Measurements from ENCODE around the gene ZNF839. TPM values are rescaled to one million over a fixed set of nuclear protein-coding genes. Genes with fewer than 3 reads are reported as not detected.
A peak's percentile ranks its signal among the peaks of the same experiment; 100 is the strongest.
"Not testable (repeated sequence)": the region's sequence is repeated elsewhere in the genome, so short reads cannot be mapped to it uniquely, and the experiment has no call there.

ZNF839 gene
- total RNA-seq, 1 donor from 2014 or later: 17.6 TPM

GRCh38 chr14:102297436-102298170 lies 21.9 kb upstream of the ZNF839 start:
- TF ChIP-seq CTCF (IDR thresholded peaks at IDR 0.05): no peak
- ChIA-PET CTCF (interaction anchor here (0.9 kb wide), 1 partner anchor 16 kb away, joined by 3 read pairs; no protein-coding TSS in a partner anchor), POLR2A (interaction anchor here (0.6 kb wide), 1 partner anchor 25 kb away, joined by 3 read pairs; no protein-coding TSS in a partner anchor)
- no peak for ATAC-seq (ENCODE audit: low read depth)
- peaks cover 6% of the 10 kb centered on the region for H3K27me3 Mint-ChIP-seq
- no peak for DNase-seq
- no peak overlapping the region for H3K27ac Mint-ChIP-seq
- intact Hi-C loops (cut with micrococcal nuclease): no loop called here
- no peaks in the 10 kb centered on the region for H3K9me3 Mint-ChIP-seq
- H3K36me3 Mint-ChIP-seq (ENCODE audit: low read depth): no peaks in the 10 kb centered on the region
- no peaks in the 10 kb centered on the region for H3K4me1 Mint-ChIP-seq
- H3K4me3 Mint-ChIP-seq: no peak overlapping the region

GRCh38 chr14:102298303-102299070 lies 21.1 kb upstream of the ZNF839 start:
- H3K27ac Mint-ChIP-seq; ATAC-seq (ENCODE audit: low read depth); H3K4me3 Mint-ChIP-seq; H3K36me3 Mint-ChIP-seq (ENCODE audit: low read depth); intact Hi-C loops (cut with micrococcal nuclease); DNase-seq; H3K9me3 Mint-ChIP-seq; H3K4me1 Mint-ChIP-seq; H3K27me3 Mint-ChIP-seq: not testable (repeated sequence)
- ChIA-PET POLR2A (interaction anchor here (0.6 kb wide), 1 partner anchor 26 kb away, joined by 3 read pairs; no protein-coding TSS in a partner anchor), CTCF (interaction anchor here (0.6 to 0.9 kb wide), 2 partner anchors 15 to 395 kb away, joined by 3 to 4 read pairs; no protein-coding TSS in a partner anchor)

GRCh38 chr14:102303664-102304063 lies 15.9 kb upstream of the ZNF839 start:
- TF ChIP-seq CTCF (IDR thresholded peaks at IDR 0.05): no peak
- Mint-ChIP-seq H3K4me3 (no peak overlapping the region), H3K4me1 (peaks cover 9% of the 10 kb centered on the region), H3K27ac (no peak overlapping the region), H3K36me3 (ENCODE audit: low read depth) (peaks cover 4% of the 10 kb centered on the region), H3K27me3 (peaks cover 9% of the 10 kb centered on the region), H3K9me3 (no peaks in the 10 kb centered on the region)
- DNase-seq (no peak), ATAC-seq (ENCODE audit: low read depth) (no peak)
- ChIA-PET CTCF (interaction anchor here (1.2 to 2.5 kb wide), 2 partner anchors 11 to 13 kb away, joined by 3 to 20 read pairs; no protein-coding TSS in a partner anchor), POLR2A (interaction anchor here (3.0 kb wide), 1 partner anchor 12 kb away, joined by 26 read pairs; no protein-coding TSS in a partner anchor)
- intact Hi-C loops (cut with micrococcal nuclease): loop anchor here (2.0 kb wide), 1 partner anchor 15 kb away; the partner anchor contains the start of gene ZNF839

- Mint-ChIP-seq H3K27ac (peak within 1 kb of the TSS; percentile 95), H3K4me3 (peak within 1 kb of the TSS; percentile 96), H3K4me1 (peaks cover 9% of the 10 kb centered on the region), H3K9me3 (no peaks in the 10 kb centered on the region), H3K36me3 (ENCODE audit: low read depth) (peaks cover 4% of the 10 kb centered on the region), H3K27me3 (peaks cover 4% of the 10 kb centered on the region)
- DNase-seq: peak; percentile 99
- ChIA-PET POLR2A (interaction anchor here (0.7 to 3.0 kb wide), 5 partner anchors 11 to 165 kb away, joined by 3 to 26 read pairs (median 5); partner anchors contain the start of gene WDR20), CTCF (interaction anchor here (1.4 to 2.5 kb wide), 2 partner anchors 9 to 12 kb away, joined by 7 to 20 read pairs; no protein-coding TSS in a partner anchor)
- intact Hi-C loops (cut with micrococcal nuclease): loop anchor here (1.0 to 2.0 kb wide), 4 partner anchors 9 to 166 kb away; partner anchors contain the start of genes CINP, TECPR2, WDR20 and ZNF839
- no peak for TF ChIP-seq CTCF (IDR thresholded peaks at IDR 0.05)
- peak; percentile 88 for ATAC-seq (ENCODE audit: low read depth)
These were observed 14.7 kb upstream of the ZNF839 start, which contains the start of gene MOK for GRCh38 chr14:102304611-102305506. Gene MOK (minus strand): TSS chr14:102305164. CDS start chr14:102304968, 196 bp downstream.
